NOMO-1 treated with DMSO at 0.1 percent for 48 hours (cell line): ENCODE results near the gene MRFAP1L1.
"Not testable (repeated sequence)": the region's sequence is repeated elsewhere in the genome, so short reads cannot be mapped to it uniquely, and the experiment has no call there.

Source experiments
- DNase-seq: peaks from one replicate; lab custom pipeline; 2025; ENCODE audit not compliant: unreplicated experiment; lab: John Stamatoyannopoulos, UW

Gene MRFAP1L1

DNA sequence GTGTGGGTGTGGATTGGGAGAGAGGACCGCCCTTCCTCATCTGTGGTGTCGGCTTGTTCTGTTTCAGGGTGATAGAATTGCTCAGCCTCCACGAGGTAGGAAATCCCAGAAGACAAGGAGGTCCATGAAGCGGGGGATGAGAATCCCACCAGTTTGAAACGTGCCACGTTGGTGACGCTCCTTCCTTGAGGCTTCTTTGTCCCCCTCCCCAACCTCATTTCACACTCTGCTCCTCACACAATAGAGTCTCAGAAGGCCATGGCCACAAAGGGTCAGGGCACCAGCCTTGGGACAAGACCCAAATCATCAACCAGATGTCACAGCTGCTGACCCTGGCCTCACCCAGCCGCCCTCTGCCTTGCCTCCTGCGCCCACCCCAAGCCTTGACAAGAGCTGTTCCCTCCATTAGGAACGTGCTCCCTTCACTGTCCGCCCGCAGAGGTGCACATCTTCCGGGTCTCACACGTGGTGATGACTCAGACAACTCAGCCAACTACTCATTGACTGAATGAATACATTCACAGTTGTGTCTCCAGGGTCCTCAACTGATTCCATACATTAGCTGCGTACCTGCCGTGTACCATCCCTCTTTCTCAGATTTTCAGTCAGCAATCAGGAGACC is 24.6 kb upstream of the MRFAP1L1 start:
- no peak for DNase-seq

- DNase-seq, result no peak
Observed at GRCh38 chr4:6733358-6734164, 23.9 kb upstream of the MRFAP1L1 start.

- peak; percentile 50 for DNase-seq
Observed at GRCh38 chr4:6732441-6733357, 23.0 kb upstream of the MRFAP1L1 start.

DNA sequence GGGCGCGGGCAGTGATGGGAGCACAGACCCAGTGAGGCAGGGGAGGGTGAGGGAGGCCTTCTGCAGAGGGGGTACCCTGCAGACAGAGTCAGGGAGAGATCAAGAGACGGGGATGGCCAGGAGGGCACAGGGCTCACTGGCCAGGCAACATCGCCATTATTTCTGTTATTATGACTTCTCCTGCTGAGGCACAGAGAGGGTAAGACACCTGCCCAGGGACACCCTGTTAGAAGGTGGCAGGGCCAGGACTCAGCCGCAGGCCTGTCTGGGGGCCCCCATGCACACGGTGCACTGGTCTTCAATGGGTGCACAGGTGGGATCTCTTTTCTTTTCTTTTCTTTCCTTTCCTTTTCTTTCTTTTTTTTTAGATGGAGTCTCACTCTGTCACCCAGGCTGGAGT is 22.1 kb upstream of the MRFAP1L1 start:
- no peak for DNase-seq

GRCh38 chr4:6731318-6731675 is 21.6 kb upstream of the MRFAP1L1 start:
- no peak for DNase-seq

GRCh38 chr4:6730603-6731317 is 21.1 kb upstream of the MRFAP1L1 start:
- DNase-seq, result no peak

GRCh38 chr4:6728320-6729029 is 18.8 kb upstream of the MRFAP1L1 start:
- no peak for DNase-seq

- no peak for DNase-seq
Observed at GRCh38 chr4:6727943-6728250, 18.2 kb upstream of the MRFAP1L1 start.

DNA sequence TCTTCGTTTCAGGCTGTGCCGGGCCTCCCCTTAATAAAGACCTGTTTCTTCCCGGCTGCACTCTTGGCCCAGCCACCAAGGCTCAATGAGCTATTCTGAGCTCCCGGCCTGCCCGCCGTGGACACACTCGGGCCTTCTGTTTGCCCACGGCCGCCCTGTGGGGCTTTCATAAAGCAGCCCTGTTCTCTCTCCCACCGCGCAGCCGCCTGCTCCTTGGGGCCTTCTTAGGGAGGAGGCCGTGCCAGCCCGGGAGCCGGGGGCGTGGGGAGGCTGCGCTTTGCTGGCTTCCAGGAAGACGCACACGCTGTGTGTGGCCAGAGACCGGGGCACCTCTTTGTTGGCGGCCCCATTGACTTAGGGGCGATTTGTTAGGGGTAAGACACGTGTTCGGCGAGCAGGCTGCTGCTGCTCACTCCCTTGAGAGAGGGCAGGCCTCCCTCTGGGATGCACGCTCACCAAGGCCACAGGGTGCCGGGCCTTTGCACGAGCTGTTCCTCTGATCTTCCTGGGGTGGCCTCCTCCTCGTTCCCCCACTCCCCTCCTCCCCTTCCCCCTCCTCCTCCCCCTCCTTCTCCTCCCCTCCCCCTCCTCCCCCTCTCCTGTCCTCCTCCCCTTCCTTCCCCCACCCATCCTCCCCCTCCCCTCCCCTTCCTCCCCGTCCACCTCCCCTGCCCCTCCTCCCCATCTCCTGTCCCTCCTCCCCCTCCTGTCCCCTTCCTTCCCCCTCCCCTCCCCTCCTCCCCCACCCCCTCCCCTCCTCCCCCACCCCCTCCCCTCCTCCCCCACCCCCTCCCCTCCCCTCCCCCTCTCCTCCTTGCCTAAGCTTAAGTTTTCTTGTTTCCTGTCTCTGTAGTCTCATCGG is 17.6 kb upstream of the MRFAP1L1 start:
- DNase-seq, result no peak

DNA sequence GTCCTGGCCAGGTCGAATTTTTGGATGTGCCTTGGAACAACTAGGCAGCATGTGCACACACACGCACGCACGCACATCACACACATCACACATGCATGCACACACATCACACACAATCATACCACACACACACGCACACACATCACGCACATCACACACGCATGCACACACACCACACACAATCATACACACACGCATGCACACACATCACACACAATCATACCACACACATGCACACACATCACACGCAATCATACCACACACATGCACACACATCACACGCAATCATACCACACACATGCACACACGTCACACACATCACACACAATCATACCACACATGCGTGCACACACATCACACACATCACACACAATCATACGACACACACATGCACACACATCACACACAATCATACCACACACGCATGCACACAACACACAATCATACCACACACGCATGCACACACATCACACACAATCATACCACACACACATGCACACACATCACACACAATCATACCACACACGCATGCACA is 15.8 kb upstream of the MRFAP1L1 start:
- DNase-seq, result not testable (repeated sequence)

DNA sequence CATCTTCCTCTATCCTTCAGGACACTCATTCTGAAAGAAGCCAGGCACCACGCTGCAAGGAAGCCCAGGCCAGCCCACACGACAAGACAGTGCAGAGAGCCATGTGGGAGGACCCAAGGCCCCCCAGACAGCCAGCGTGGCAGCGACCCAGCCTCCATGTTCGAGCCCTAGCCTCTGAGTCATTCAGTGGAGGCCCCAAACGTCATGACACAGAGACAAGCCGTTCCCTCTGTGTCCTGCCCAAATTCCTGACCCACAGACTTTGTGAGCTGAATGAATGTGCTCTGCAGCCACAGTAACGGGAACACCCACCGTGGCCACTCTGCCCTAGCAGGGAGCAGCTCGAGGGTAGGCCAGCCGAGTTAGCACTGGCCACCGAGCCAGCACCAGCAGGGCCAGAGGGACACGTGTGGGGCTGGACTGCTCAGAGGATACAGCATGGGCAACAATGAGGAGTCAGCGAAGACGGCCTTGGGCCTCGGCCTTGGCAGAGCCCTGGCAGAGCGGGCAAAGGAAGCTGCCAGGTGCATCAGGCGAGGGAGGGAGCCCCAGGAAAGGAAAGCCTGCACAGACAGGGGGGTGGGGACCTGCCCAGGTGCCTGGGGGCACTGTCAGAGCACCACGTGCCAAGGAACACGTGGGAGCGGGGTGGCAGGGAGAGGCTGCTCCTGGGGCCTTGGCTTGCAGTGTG is 14.9 kb upstream of the MRFAP1L1 start:
- no peak for DNase-seq

GRCh38 chr4:6723851-6724250 is 14.2 kb upstream of the MRFAP1L1 start:
- no peak for DNase-seq

GRCh38 chr4:6722891-6723290 is 13.2 kb upstream of the MRFAP1L1 start:
- no peak for DNase-seq

GRCh38 chr4:6721121-6721520 is 11.5 kb upstream of the MRFAP1L1 start:
- DNase-seq, result no peak

DNA sequence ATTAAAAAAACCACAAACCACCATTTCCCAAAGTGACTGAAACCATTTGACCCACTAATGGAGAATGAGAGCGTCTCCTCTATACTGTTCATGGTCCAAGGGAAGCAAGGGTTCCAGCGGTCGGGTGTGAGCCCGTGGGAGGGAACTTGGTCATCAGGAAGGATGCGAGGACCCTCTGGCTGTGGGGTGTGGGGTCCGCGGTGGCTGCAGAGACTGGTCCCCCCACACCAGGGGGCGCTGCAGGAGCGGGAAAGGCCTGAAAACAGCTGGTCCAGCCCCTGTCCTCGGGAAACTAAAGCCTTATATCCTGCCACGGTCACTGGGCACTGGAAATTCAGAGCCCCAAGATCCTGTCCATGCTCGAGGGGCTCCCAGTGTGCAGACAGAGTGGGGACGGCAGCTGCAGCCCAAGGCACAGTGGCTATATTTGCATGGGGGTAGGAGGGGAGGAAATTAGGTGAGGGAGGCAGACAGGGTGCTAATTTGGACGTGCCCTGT is 10.6 kb upstream of the MRFAP1L1 start:
- DNase-seq, result peak; percentile 54

GRCh38 chr4:6719611-6720179 is 10.0 kb upstream of the MRFAP1L1 start:
- DNase-seq, result no peak

DNA sequence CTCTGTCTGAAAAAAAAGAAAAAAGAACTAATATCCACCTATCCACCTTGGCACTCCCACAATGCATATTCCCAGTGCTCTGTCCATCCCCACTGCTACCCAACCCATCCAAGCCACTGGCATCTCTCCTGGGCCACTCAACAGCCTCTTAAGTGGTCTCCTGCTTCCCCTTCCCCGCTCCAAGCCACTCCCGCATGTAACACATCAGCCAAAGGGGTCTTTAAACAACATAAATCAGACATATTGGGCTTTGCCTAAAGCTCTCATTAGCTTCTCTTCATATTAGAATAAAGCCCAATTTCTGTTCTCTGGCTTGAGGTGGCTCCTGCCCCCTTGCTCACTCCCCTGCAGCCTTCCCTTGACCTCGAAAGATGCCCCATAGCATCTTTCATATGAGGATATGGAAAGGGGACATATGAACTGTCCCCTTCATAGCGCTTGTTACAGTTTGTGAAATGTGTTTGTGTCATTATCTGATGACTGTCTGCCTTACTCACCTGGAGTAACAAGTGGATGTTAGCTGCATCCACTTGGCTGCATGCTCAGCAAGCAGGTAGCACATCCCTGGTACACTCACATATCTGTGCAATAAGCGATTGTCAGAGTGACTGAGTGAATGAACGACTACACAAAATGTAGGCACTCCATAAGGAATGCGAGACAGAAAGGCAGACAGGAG is 9.4 kb upstream of the MRFAP1L1 start:
- no peak for DNase-seq
